ENCODE data around the gene TLNRD1.

The TLNRD1 gene

GRCh38 chr15:81054236-81054635 is 53.5 kb downstream of the TLNRD1 start:
- DNase-seq (ENCODE audit: low spot score), result no peak
- FAIRE-seq, result no peak
